NCI-H345 treated with DMSO at 0.1 percent for 48 hours (cell line): Measurements from ENCODE around the gene PTPRN2.
"Not testable (repeated sequence)": the region's sequence is repeated elsewhere in the genome, so short reads cannot be mapped to it uniquely, and the experiment has no call there.

Experiments
- DNase-seq: peaks from one replicate; lab custom pipeline; 2025; ENCODE audit not compliant: unreplicated experiment; lab: John Stamatoyannopoulos, UW

PTPRN2 gene

GRCh38 chr7:157576415-157576814 lies 1011.2 kb downstream of the PTPRN2 start:
- DNase-seq: no peak

GRCh38 chr7:157575777-157576176 lies 1011.8 kb downstream of the PTPRN2 start:
- DNase-seq: no peak

- DNase-seq: no peak
Observed at GRCh38 chr7:157574914-157575586, 1012.6 kb downstream of the PTPRN2 start.

GRCh38 chr7:157574120-157574825 lies 1013.4 kb downstream of the PTPRN2 start:
- DNase-seq: no peak

- DNase-seq: no peak
Observed at GRCh38 chr7:157573244-157573643, 1014.4 kb downstream of the PTPRN2 start.

- no peak for DNase-seq
Observed at GRCh38 chr7:157572622-157573021, 1015.0 kb downstream of the PTPRN2 start.

GRCh38 chr7:157570531-157571200 lies 1017.0 kb downstream of the PTPRN2 start:
- DNase-seq: no peak

- DNase-seq: no peak
Observed at GRCh38 chr7:157569967-157570366, 1017.7 kb downstream of the PTPRN2 start.

- no peak for DNase-seq
Observed at GRCh38 chr7:157568770-157569584, 1018.6 kb downstream of the PTPRN2 start.

- no peak for DNase-seq
Observed at GRCh38 chr7:157568106-157568769, 1019.4 kb downstream of the PTPRN2 start.

- no peak for DNase-seq
Observed at GRCh38 chr7:157567666-157568065, 1020.0 kb downstream of the PTPRN2 start.

- DNase-seq: no peak
Observed at GRCh38 chr7:157566631-157567006, 1021.0 kb downstream of the PTPRN2 start.

- DNase-seq: no peak
Observed at GRCh38 chr7:157565981-157566630, 1021.5 kb downstream of the PTPRN2 start.

- no peak for DNase-seq
Observed at GRCh38 chr7:157565201-157565626, 1022.4 kb downstream of the PTPRN2 start.

GRCh38 chr7:157564517-157565177 lies 1023.0 kb downstream of the PTPRN2 start:
- no peak for DNase-seq

- not testable (repeated sequence) for DNase-seq
Observed at GRCh38 chr7:157563467-157564135, 1024.0 kb downstream of the PTPRN2 start.

GRCh38 chr7:157562522-157563398 lies 1024.9 kb downstream of the PTPRN2 start:
- DNase-seq: not testable (repeated sequence)

GRCh38 chr7:157561816-157562410 lies 1025.7 kb downstream of the PTPRN2 start:
- DNase-seq: no peak
